ENCODE results near the gene TFPI. TPM values are rescaled to one million over a fixed set of nuclear protein-coding genes. Genes with fewer than 3 reads are reported as not detected.
"Not testable (repeated sequence)": the region's sequence is repeated elsewhere in the genome, so short reads cannot be mapped to it uniquely, and the experiment has no call there.

The TFPI gene
- total RNA-seq, 1 experiment from 2014 or later = 8.4 TPM

GRCh38 chr2:187565618-187566017 lies 11.4 kb upstream of the TFPI start:
- H3K36me3 Mint-ChIP-seq; DNase-seq (ENCODE audit: low spot score); H3K9me3 Mint-ChIP-seq; H3K27me3 Mint-ChIP-seq (ENCODE audit: low read depth); H3K4me3 Mint-ChIP-seq; POLR2A ChIA-PET; CTCF ChIA-PET; ATAC-seq: not testable (repeated sequence)
- H3K27ac Mint-ChIP-seq = peak overlapping the region; percentile 93
- peaks cover 31% of the 10 kb centered on the region for H3K4me1 Mint-ChIP-seq

GRCh38 chr2:187556493-187556892 lies 2.3 kb upstream of the TFPI start:
- ATAC-seq; H3K27ac Mint-ChIP-seq; H3K4me3 Mint-ChIP-seq; POLR2A ChIA-PET; H3K9me3 Mint-ChIP-seq; DNase-seq (ENCODE audit: low spot score); CTCF ChIA-PET; H3K27me3 Mint-ChIP-seq (ENCODE audit: low read depth): not testable (repeated sequence)
- Mint-ChIP-seq H3K36me3 (peaks cover 11% of the 10 kb centered on the region), H3K4me1 (peaks cover 25% of the 10 kb centered on the region)

GRCh38 chr2:187554704-187555082 lies 458 bp upstream of the TFPI start:
- POLR2A ChIA-PET = interaction anchor here (0.7 kb wide), 1 partner anchor 11 kb away, joined by 3 read pairs; no protein-coding TSS in a partner anchor
- Mint-ChIP-seq H3K9me3 (peaks cover 5% of the 10 kb centered on the region), H3K4me3 (no peak overlapping the region), H3K36me3 (peaks cover 16% of the 10 kb centered on the region), H3K27ac (no peak overlapping the region), H3K27me3 (ENCODE audit: low read depth) (no peaks in the 10 kb centered on the region), H3K4me1 (peaks cover 25% of the 10 kb centered on the region)
- ATAC-seq = no peak
- no peak for DNase-seq (ENCODE audit: low spot score)
- CTCF ChIA-PET = interaction anchor here (2.3 kb wide), 1 partner anchor 55 kb away, joined by 10 read pairs; no protein-coding TSS in a partner anchor
- TF ChIP-seq ZNF219 (CRISPR knock-in tag; IDR thresholded peaks at IDR 0.05; ENCODE audit: borderline replicate concordance) = no peak
- no peak for TF ChIP-seq CREB1 (CRISPR knock-in tag; IDR thresholded peaks at IDR 0.05)
- no peak for TF ChIP-seq GRHL2 (CRISPR knock-in tag; IDR thresholded peaks at IDR 0.05; ENCODE audit: insufficient replicate concordance, severe bottlenecking)
- TF ChIP-seq JAZF1 (CRISPR knock-in tag; IDR thresholded peaks at IDR 0.05) = no peak
- TF ChIP-seq, protein P1, sequence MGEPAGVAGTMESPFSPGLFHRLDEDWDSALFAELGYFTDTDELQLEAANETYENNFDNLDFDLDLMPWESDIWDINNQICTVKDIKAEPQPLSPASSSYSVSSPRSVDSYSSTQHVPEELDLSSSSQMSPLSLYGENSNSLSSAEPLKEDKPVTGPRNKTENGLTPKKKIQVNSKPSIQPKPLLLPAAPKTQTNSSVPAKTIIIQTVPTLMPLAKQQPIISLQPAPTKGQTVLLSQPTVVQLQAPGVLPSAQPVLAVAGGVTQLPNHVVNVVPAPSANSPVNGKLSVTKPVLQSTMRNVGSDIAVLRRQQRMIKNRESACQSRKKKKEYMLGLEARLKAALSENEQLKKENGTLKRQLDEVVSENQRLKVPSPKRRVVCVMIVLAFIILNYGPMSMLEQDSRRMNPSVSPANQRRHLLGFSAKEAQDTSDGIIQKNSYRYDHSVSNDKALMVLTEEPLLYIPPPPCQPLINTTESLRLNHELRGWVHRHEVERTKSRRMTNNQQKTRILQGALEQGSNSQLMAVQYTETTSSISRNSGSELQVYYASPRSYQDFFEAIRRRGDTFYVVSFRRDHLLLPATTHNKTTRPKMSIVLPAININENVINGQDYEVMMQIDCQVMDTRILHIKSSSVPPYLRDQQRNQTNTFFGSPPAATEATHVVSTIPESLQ (CRISPR knock-in tag; IDR thresholded peaks at IDR 0.05) = no peak
- TF ChIP-seq ZBTB21 (CRISPR knock-in tag; IDR thresholded peaks at IDR 0.05; ENCODE audit: borderline replicate concordance) = no peak
- no peak for TF ChIP-seq AR (CRISPR knock-in tag; IDR thresholded peaks at IDR 0.05)
- no peak for TF ChIP-seq ZNF281 (CRISPR knock-in tag; IDR thresholded peaks at IDR 0.05)
- no peak for TF ChIP-seq ETV6 (CRISPR knock-in tag; IDR thresholded peaks at IDR 0.05)

GRCh38 chr2:187552828-187553681 lies 1.2 kb downstream of the TFPI start:
- CTCF ChIA-PET = no interaction called here
- Mint-ChIP-seq H3K27ac (no peak overlapping the region), H3K4me1 (peaks cover 18% of the 10 kb centered on the region), H3K27me3 (ENCODE audit: low read depth) (no peaks in the 10 kb centered on the region), H3K9me3 (peaks cover 5% of the 10 kb centered on the region), H3K36me3 (peaks cover 16% of the 10 kb centered on the region), H3K4me3 (no peak overlapping the region)
- POLR2A ChIA-PET = no interaction called here
- no peak for TF ChIP-seq GABPB1 (CRISPR knock-in tag; IDR thresholded peaks at IDR 0.05)
- TF ChIP-seq, protein P2, sequence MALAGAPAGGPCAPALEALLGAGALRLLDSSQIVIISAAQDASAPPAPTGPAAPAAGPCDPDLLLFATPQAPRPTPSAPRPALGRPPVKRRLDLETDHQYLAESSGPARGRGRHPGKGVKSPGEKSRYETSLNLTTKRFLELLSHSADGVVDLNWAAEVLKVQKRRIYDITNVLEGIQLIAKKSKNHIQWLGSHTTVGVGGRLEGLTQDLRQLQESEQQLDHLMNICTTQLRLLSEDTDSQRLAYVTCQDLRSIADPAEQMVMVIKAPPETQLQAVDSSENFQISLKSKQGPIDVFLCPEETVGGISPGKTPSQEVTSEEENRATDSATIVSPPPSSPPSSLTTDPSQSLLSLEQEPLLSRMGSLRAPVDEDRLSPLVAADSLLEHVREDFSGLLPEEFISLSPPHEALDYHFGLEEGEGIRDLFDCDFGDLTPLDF (CRISPR knock-in tag; IDR thresholded peaks at IDR 0.05) = no peak
- TF ChIP-seq, protein P3, sequence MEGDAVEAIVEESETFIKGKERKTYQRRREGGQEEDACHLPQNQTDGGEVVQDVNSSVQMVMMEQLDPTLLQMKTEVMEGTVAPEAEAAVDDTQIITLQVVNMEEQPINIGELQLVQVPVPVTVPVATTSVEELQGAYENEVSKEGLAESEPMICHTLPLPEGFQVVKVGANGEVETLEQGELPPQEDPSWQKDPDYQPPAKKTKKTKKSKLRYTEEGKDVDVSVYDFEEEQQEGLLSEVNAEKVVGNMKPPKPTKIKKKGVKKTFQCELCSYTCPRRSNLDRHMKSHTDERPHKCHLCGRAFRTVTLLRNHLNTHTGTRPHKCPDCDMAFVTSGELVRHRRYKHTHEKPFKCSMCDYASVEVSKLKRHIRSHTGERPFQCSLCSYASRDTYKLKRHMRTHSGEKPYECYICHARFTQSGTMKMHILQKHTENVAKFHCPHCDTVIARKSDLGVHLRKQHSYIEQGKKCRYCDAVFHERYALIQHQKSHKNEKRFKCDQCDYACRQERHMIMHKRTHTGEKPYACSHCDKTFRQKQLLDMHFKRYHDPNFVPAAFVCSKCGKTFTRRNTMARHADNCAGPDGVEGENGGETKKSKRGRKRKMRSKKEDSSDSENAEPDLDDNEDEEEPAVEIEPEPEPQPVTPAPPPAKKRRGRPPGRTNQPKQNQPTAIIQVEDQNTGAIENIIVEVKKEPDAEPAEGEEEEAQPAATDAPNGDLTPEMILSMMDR (IDR thresholded peaks at IDR 0.05) = no peak
- no peak for TF ChIP-seq TCF7 (CRISPR knock-in tag; IDR thresholded peaks at IDR 0.05; ENCODE audit: low read depth)
- TF ChIP-seq, protein P4, sequence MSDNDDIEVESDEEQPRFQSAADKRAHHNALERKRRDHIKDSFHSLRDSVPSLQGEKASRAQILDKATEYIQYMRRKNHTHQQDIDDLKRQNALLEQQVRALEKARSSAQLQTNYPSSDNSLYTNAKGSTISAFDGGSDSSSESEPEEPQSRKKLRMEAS (CRISPR knock-in tag; IDR thresholded peaks at IDR 0.05) = no peak
- DNase-seq (ENCODE audit: low spot score) (no peak), ATAC-seq (no peak)
